Measurements from ENCODE around the gene NCR2. TPM values are rescaled to one million over a fixed set of nuclear protein-coding genes. Genes with fewer than 3 reads are reported as not detected.

The NCR2 gene
- total and polyA plus RNA-seq, 2 donors (not counting 1 experiment from before 2014, with no cell fraction given): not detected

DNA sequence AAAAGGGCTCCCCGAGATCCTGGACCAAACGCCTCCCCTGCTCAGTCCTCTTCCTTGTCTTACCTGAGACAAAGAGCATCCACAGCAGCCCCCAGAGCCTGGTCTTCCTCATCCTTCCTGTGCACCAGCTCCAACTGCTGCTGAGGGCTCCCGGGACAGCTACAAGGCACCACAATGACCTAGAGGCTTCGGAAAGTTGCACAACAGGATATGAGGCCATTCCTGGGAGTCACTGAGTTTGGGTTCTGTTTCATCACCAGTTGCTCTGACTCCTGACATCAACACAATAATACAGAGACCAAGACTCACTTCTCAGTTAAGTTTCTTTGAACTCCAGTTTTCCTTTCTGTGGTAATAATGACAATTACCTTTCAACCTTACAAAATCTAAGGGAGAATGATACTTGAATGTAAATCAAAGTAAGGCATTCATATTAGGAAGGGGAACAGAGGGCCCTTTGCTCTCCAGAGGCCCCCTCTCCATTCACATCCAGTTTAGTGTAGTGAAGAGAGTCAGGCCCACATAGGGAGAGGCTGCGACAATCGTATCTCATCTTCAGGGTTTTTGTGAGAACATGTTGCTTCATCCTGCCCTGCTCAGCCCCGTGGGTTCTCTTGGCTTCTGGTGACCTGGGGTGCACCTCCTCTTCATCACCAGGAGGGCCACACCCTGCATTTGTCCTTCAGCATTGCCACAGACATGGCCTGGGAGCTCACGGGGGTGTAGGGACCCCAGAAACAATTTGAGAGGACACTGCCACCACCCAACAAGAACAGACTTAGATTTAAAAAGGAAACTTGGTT is 48.7 kb upstream of the NCR2 start, which contains the start of gene TREM1:
Gene TREM1 (minus strand): TSS at position 139 of the 803 bp plus-strand sequence. CDS start 27 bp downstream, at position 112.
- peaks cover 0 to 2% (median 0%) of the 10 kb centered on the region in 4 experiments for H3K27me3 ChIP-seq (replicated peaks in 1 of 4; ENCODE audit: control extremely low read depth in 1 of 4, control insufficient read depth in 3 of 4, insufficient read depth in 4 of 4, low read length in 3 of 4)
- no peak within 1 kb of the TSS for H3K9ac ChIP-seq (ENCODE audit: low read length)
- H2AFZ ChIP-seq (ENCODE audit: insufficient read depth, low read depth, low read length, poor library complexity, severe bottlenecking): no peak within 1 kb of the TSS
- Mint-ChIP-seq H3K27me3 (peaks cover 11% of the 10 kb centered on the region), H3K27ac (no peak within 1 kb of the TSS), H3K4me1 (peaks cover 6% of the 10 kb centered on the region), H3K9me3 (ENCODE audit: insufficient read depth) (no peaks in the 10 kb centered on the region), H3K4me3 (no peak within 1 kb of the TSS)
- no peak within 1 kb of the TSS for H3K27ac ChIP-seq (ENCODE audit: low read length in 2 of 2)
- no peaks in the 10 kb centered on the region for H3K36me3 ChIP-seq (replicated peaks in 1 of 2; ENCODE audit: control extremely low read depth in 1 of 2, control insufficient read depth in 1 of 2, extremely low read depth in 1 of 2, insufficient read depth in 2 of 2, low read length in 1 of 2)
- H4K20me1 ChIP-seq (ENCODE audit: control insufficient read depth, insufficient read depth, low read length, poor library complexity, severe bottlenecking): no peaks in the 10 kb centered on the region
- no peak within 1 kb of the TSS for H3K4me2 ChIP-seq (replicated peaks; ENCODE audit: low read depth, low read length, poor library complexity, severe bottlenecking)
- no peaks in the 10 kb centered on the region for H3K79me2 ChIP-seq (ENCODE audit: control insufficient read depth, insufficient read depth, low read length)
- no peaks in the 10 kb centered on the region for H3K4me1 ChIP-seq (ENCODE audit: control insufficient read depth in 2 of 2, insufficient read depth in 2 of 2, low read length in 2 of 2)
- POLR2A ChIA-PET: interaction anchor here (0.7 kb wide), 1 partner anchor 9 kb away, joined by 3 read pairs; no protein-coding TSS in a partner anchor
- TF ChIP-seq, protein P1, sequence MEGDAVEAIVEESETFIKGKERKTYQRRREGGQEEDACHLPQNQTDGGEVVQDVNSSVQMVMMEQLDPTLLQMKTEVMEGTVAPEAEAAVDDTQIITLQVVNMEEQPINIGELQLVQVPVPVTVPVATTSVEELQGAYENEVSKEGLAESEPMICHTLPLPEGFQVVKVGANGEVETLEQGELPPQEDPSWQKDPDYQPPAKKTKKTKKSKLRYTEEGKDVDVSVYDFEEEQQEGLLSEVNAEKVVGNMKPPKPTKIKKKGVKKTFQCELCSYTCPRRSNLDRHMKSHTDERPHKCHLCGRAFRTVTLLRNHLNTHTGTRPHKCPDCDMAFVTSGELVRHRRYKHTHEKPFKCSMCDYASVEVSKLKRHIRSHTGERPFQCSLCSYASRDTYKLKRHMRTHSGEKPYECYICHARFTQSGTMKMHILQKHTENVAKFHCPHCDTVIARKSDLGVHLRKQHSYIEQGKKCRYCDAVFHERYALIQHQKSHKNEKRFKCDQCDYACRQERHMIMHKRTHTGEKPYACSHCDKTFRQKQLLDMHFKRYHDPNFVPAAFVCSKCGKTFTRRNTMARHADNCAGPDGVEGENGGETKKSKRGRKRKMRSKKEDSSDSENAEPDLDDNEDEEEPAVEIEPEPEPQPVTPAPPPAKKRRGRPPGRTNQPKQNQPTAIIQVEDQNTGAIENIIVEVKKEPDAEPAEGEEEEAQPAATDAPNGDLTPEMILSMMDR (IDR thresholded peaks at IDR 0.05): no peak
- no peak for TF ChIP-seq EZH2 (IDR thresholded peaks at IDR 0.05; ENCODE audit: borderline replicate concordance, insufficient read depth, low read depth, low read length, poor library complexity, severe bottlenecking)
- H3K9me3 ChIP-seq (ENCODE audit: control extremely low read depth in 1 of 3, control insufficient read depth in 2 of 3, insufficient read depth in 1 of 3, low read length in 2 of 3): no peaks in the 10 kb centered on the region
- 95% methylated on average over 6 of the region's 8 CpGs for WGBS (ENCODE audit: insufficient coverage)
- DNase-seq (no peak), ATAC-seq (ENCODE audit: low read depth) (no peak)
- CTCF ChIA-PET: no interaction called here
- intact Hi-C loops (cut with micrococcal nuclease): no loop called here
- H3K4me3 ChIP-seq (ENCODE audit: control extremely low read depth in 1 of 5, extremely low read depth in 1 of 5, insufficient read depth in 1 of 5, low read depth in 2 of 5, low read length in 4 of 5): peak within 1 kb of the TSS in 1 of 5 experiments; percentile 28

Data from B cell (primary cell).